Osteocyte (in vitro differentiated cells): ENCODE measurements around the gene IPO9. TPM values are rescaled to one million over a fixed set of nuclear protein-coding genes. Genes with fewer than 3 reads are reported as not detected.

Experiments used
- DNase-seq: peaks from one replicate; pipeline ENCODE4 v3.0.0; 2021; ENCODE audit warnings: mixed read lengths; ENCODE audit not compliant: unreplicated experiment; ENCODE audit errors: extremely low spot score
- H3K27ac Mint-ChIP-seq: one replicate; pipeline ENCODE4 v1.8.0; 2021; ENCODE audit warnings: mild to moderate bottlenecking, mixed read lengths; ENCODE audit not compliant: unreplicated experiment
- H3K27me3 Mint-ChIP-seq: one replicate; pipeline ENCODE4 v1.8.0; 2021; ENCODE audit warnings: mixed read lengths; ENCODE audit not compliant: unreplicated experiment
- H3K36me3 Mint-ChIP-seq: one replicate; pipeline ENCODE4 v1.8.0; 2021; ENCODE audit warnings: mixed read lengths; ENCODE audit not compliant: unreplicated experiment
- H3K4me1 Mint-ChIP-seq: one replicate; pipeline ENCODE4 v1.8.0; 2021; ENCODE audit warnings: mixed read lengths; ENCODE audit not compliant: unreplicated experiment
- H3K4me3 Mint-ChIP-seq: one replicate; pipeline ENCODE4 v1.8.0; 2021; ENCODE audit warnings: mild to moderate bottlenecking, moderate library complexity, mixed read lengths; ENCODE audit not compliant: unreplicated experiment
- H3K9me3 Mint-ChIP-seq: one replicate; pipeline ENCODE4 v1.8.0; 2021; ENCODE audit warnings: mixed read lengths; ENCODE audit not compliant: unreplicated experiment
- total RNA-seq: library from RNA; stranded (reverse); gene quantifications from 2 replicates; pipeline ENCODE4 v1.2.1, GENCODE V29; 2021
- TF ChIP-seq, protein P1 (sequence below): fragments of 200-600 bp; sonication (generic); IDR thresholded peaks from 2 replicates; pipeline ENCODE4 v1.5.0; 2021; ENCODE audit warnings: antibody characterized with exemption, mild to moderate bottlenecking, moderate library complexity

IPO9 gene
- total RNA-seq, 1 donor from 2014 or later, result 65.0 TPM

DNA sequence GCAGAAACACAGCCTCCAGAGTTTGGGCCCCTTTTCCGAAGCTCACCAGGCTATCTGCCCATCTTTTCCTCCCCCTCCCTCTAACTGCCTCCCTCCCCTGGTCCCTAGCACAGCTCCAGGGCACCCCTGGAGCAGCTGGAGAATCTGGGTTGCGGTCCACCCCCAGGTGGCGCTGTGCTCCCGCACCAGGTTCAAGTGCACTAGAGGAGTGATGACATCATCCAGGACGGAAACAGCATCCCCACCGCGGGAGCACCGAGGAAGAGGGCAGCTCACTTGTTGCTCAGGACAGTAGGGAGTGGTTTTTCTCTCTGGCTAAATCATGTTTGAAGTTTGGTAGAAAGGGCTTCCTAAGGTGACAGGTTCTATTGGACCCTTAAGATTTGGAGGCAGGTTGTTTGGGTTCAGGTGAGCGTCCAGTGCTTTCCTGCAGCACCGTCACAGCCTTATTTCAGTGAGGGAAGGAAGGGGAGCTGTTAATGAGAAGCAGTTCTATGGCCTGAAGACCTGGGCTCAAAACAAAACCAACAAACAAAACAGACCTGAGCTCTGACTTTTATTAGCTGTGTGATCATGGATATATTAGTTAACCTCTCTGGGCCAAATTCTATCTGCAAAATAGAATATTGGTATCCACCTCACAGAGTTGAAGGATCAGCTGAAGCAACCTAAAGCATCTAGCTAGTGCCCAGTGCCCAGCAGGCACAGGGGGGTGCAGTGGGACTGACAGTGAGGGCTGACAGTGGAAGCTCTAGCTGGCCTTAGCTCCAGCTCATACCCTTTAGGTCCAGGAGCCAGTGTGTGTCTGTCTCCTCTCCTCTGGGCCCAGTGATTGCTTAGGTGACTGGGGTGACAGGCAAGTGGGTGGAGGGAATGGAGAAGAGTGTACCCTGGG lies 67.2 kb downstream of the IPO9 start:
- Mint-ChIP-seq H3K27ac (peak overlapping the region; percentile 91), H3K4me1 (peaks cover 27% of the 10 kb centered on the region), H3K9me3 (no peaks in the 10 kb centered on the region), H3K27me3 (no peaks in the 10 kb centered on the region), H3K36me3 (peaks cover 12% of the 10 kb centered on the region), H3K4me3 (peak overlapping the region; percentile 55)
- TF ChIP-seq, protein P1, sequence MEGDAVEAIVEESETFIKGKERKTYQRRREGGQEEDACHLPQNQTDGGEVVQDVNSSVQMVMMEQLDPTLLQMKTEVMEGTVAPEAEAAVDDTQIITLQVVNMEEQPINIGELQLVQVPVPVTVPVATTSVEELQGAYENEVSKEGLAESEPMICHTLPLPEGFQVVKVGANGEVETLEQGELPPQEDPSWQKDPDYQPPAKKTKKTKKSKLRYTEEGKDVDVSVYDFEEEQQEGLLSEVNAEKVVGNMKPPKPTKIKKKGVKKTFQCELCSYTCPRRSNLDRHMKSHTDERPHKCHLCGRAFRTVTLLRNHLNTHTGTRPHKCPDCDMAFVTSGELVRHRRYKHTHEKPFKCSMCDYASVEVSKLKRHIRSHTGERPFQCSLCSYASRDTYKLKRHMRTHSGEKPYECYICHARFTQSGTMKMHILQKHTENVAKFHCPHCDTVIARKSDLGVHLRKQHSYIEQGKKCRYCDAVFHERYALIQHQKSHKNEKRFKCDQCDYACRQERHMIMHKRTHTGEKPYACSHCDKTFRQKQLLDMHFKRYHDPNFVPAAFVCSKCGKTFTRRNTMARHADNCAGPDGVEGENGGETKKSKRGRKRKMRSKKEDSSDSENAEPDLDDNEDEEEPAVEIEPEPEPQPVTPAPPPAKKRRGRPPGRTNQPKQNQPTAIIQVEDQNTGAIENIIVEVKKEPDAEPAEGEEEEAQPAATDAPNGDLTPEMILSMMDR, result peak; percentile 98
- DNase-seq, result peak; percentile 97

DNA sequence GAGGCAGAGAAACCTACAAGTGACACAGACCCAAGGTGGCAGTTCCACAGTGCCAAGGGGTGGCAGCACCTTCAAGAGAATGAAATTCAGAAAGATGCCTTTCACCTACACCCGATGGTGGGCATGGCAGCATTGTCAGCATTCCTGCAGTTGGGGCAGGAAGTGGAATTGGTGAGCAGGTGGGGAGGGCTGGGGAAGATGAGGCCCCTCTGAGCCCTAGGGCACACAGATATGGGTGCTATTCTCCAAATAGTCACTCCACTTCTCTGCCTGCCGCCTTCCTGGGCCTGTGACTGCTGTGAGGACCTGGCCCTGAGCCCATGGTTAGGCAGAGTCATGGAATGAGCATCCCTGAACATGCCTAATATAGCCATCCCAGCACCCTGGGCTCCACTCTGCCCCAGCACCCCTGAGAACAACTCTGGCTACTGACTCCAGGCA lies 68.0 kb downstream of the IPO9 start:
- Mint-ChIP-seq H3K4me3 (no peak overlapping the region), H3K27me3 (no peaks in the 10 kb centered on the region), H3K4me1 (peaks cover 29% of the 10 kb centered on the region), H3K27ac (peak overlapping the region; percentile 91), H3K9me3 (no peaks in the 10 kb centered on the region), H3K36me3 (peaks cover 12% of the 10 kb centered on the region)
- no peak for DNase-seq
- TF ChIP-seq, protein P1, result peak; percentile 45

DNA sequence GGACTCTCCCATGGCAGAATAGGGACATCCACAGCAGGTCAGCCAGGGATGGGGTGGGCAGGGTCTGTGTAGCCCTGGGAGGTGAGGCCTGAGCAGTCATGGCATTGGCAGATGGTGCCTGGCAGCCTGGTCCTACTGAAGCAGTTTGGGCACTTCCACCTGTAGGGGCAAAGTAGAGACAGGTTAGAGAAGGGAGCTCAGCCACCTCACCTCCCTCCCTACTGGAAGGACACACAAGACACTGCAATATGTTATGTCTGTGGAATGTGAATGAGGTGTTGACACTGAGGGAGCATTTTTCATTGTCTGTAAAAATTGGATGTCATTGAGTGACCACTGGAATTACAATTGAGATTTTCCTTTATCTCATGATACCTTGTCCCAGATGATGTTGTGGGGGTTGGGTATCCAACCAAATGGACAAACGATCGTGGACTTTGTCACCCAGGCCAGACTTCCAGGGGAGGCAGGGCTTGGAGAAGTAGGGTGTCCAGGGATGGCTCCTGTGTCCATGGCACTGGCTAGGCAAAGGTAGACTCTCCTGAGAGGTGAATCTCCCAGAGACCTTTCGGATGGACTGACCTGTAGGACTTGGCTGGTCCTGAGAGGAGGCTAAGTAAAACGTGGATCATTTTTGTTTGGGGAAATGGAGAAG lies 69.4 kb downstream of the IPO9 start:
- no peaks in the 10 kb centered on the region for H3K9me3 Mint-ChIP-seq
- peak overlapping the region; percentile 28 for H3K27ac Mint-ChIP-seq
- peaks cover 38% of the 10 kb centered on the region for H3K4me1 Mint-ChIP-seq
- no peak overlapping the region for H3K4me3 Mint-ChIP-seq
- TF ChIP-seq, protein P1, result no peak
- no peak for DNase-seq
- H3K27me3 Mint-ChIP-seq, result no peaks in the 10 kb centered on the region
- peaks cover 12% of the 10 kb centered on the region for H3K36me3 Mint-ChIP-seq

DNA sequence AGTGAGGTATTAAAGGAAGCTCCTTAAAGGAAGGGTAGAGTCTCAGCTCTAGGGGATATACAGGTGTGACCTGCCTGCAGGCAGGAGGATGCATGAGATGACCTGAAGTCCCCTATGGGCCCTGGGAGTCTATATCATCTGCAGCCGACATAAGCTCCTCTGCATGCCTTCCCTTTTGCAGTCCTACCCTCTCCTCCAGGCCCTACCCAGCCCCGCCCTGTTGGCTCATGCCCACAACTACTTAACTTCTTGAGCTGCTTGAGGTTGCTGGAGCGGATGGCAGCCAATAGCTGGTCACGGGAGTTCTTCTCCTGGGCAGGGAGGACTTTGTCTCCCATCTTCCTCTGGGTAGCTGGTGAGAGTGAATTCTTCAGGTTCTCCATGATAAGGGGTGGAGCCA lies 70.0 kb downstream of the IPO9 start:
- Mint-ChIP-seq H3K36me3 (peaks cover 12% of the 10 kb centered on the region), H3K4me1 (peaks cover 40% of the 10 kb centered on the region), H3K27ac (peak overlapping the region; percentile 28), H3K27me3 (no peaks in the 10 kb centered on the region), H3K9me3 (no peaks in the 10 kb centered on the region), H3K4me3 (no peak overlapping the region)
- no peak for DNase-seq
- TF ChIP-seq, protein P1, result no peak
